WI38 (cell line): ENCODE data around the gene PPP3CA.

Experiments used
- H3K4me3 ChIP-seq: 2 replicates; pipeline ENCODE4 v1.5.1; 2011; ENCODE audit warnings: low read depth, mild to moderate bottlenecking, control low read depth, low read length
- CTCF ChIP-seq: IDR thresholded peaks from 2 replicates; pipeline ENCODE4 v1.5.1; 2012; ENCODE audit warnings: low read depth, mild to moderate bottlenecking, control low read depth, low read length

The PPP3CA gene

GRCh38 chr4:101346351-101347266 lies 717 bp downstream of the PPP3CA start:
- H3K4me3 ChIP-seq = peak overlapping the region; percentile 81

GRCh38 chr4:101345596-101346350 lies 1.6 kb downstream of the PPP3CA start:
- no peak for TF ChIP-seq CTCF
- peak overlapping the region; percentile 81 for H3K4me3 ChIP-seq

More at GRCh38 chr4:101346351-101347266, 717 bp downstream of the PPP3CA start:
- TF ChIP-seq CTCF = no peak

GRCh38 chr4:101345271-101345595 lies 2.1 kb downstream of the PPP3CA start:
- peak overlapping the region; percentile 81 for H3K4me3 ChIP-seq
- TF ChIP-seq CTCF = no peak

- TF ChIP-seq CTCF = no peak
- no peak overlapping the region for H3K4me3 ChIP-seq
Observed at GRCh38 chr4:101339332-101339731, 8.0 kb downstream of the PPP3CA start.

- no peak overlapping the region for H3K4me3 ChIP-seq
- TF ChIP-seq CTCF = no peak
Observed at GRCh38 chr4:101337688-101338087, 9.6 kb downstream of the PPP3CA start.

GRCh38 chr4:101334963-101335572 lies 12.3 kb downstream of the PPP3CA start:
- no peak for TF ChIP-seq CTCF
- no peak overlapping the region for H3K4me3 ChIP-seq
